IMR-90 (cell line): Measurements from ENCODE around the gene SV2A. TPM values are rescaled to one million over a fixed set of nuclear protein-coding genes. Genes with fewer than 3 reads are reported as not detected.

ENCODE experiments used
- ATAC-seq: fragments of 200-7000 bp; cut with Tn5 transposase; 2 replicates; pipeline ENCODE4 v1.9.1; 2020; ENCODE audit warnings: low read depth, mild to moderate bottlenecking, moderate library complexity
- BruUV-seq: library from RNA; stranded (reverse); fragments of 400-500 nt; replicated peaks from 2 replicates; lab custom pipeline; 2021; lab: Mats Ljungman, UMichigan
- CTCF ChIA-PET: fragments of 300-600 bp; formaldehyde crosslinking; extraction: SDS; loops from one replicate; lab custom pipeline; 2021; ENCODE audit warnings: antibody characterized with exemption; lab: Yijun Ruan, JAX
- POLR2A ChIA-PET: fragments of 300-600 bp; sonication (Branson Sonifier 250); formaldehyde crosslinking; loops from one replicate; lab custom pipeline; 2022; ENCODE audit warnings: antibody characterized with exemption; ENCODE audit not compliant: unreplicated experiment; lab: Charles Lee
- DNase-seq: peaks from one replicate; pipeline ENCODE4 v3.0.0; 2013
- H2AFZ ChIP-seq: replicated peaks from 2 replicates; pipeline ENCODE3; 2013; ENCODE audit warnings: low read length, mild to moderate bottlenecking; ENCODE audit not compliant: poor library complexity
- H2AK5ac ChIP-seq: 2 replicates; pipeline ENCODE4 v1.6.1; 2013; ENCODE audit warnings: low read depth, low read length, inconsistent platforms
- H2AK9ac ChIP-seq: replicated peaks from 2 replicates; pipeline ENCODE3; 2013; ENCODE audit warnings: mild to moderate bottlenecking, low read depth, low read length, moderate library complexity; ENCODE audit not compliant: poor library complexity
- H2BK120ac ChIP-seq: 2 replicates; pipeline ENCODE4 v1.6.1; 2013; ENCODE audit warnings: low read depth, low read length, inconsistent platforms
- H2BK15ac ChIP-seq: 3 replicates; pipeline ENCODE4 v1.6.1; 2013; ENCODE audit warnings: low read depth, low read length, inconsistent platforms
- H2BK20ac ChIP-seq: 2 replicates; pipeline ENCODE4 v1.6.1; 2013; ENCODE audit warnings: low read depth, mild to moderate bottlenecking, inconsistent platforms, low read length, moderate library complexity
- H2BK5ac ChIP-seq: 2 replicates; pipeline ENCODE4 v1.6.1; 2013; ENCODE audit warnings: mild to moderate bottlenecking, low read depth, low read length, inconsistent platforms; ENCODE audit not compliant: poor library complexity, severe bottlenecking
- H3K14ac ChIP-seq: replicated peaks from 2 replicates; pipeline ENCODE4 v1.6.1; 2013; ENCODE audit warnings: low read depth, low read length, inconsistent platforms
- H3K18ac ChIP-seq: 2 replicates; pipeline ENCODE4 v1.6.1; 2013; ENCODE audit warnings: low read depth, low read length, control low read depth
- H3K23ac ChIP-seq: 2 replicates; pipeline ENCODE4 v1.6.1; 2013; ENCODE audit warnings: low read depth, low read length, inconsistent platforms
- H3K27ac ChIP-seq: 2 replicates; pipeline ENCODE4 v1.5.1; 2013; ENCODE audit warnings: mild to moderate bottlenecking, control low read depth, low read length; ENCODE audit not compliant: insufficient read depth
- H3K27me3 ChIP-seq: 2 replicates; pipeline ENCODE4 v1.6.1; 2013; ENCODE audit warnings: low read length; ENCODE audit not compliant: control insufficient read depth, insufficient read depth
- H3K36me3 ChIP-seq: 2 replicates; pipeline ENCODE4 v1.6.1; 2013; ENCODE audit warnings: low read length, mixed read lengths; ENCODE audit not compliant: control insufficient read depth, insufficient read depth
- H3K4ac ChIP-seq: 2 replicates; pipeline ENCODE4 v1.6.1; 2013; ENCODE audit warnings: low read depth, low read length, inconsistent platforms
- H3K4me1 ChIP-seq: 2 replicates; pipeline ENCODE4 v1.6.1; 2013; ENCODE audit warnings: low read length, mixed read lengths; ENCODE audit not compliant: control insufficient read depth, insufficient read depth
- H3K4me2 ChIP-seq: 2 replicates; pipeline ENCODE4 v1.6.1; 2013; ENCODE audit warnings: low read depth, mild to moderate bottlenecking, control low read depth, low read length, moderate library complexity
- H3K4me3 ChIP-seq: 2 replicates; pipeline ENCODE4 v1.5.1; 2013; ENCODE audit warnings: low read depth, mild to moderate bottlenecking, control low read depth, low read length, moderate library complexity; ENCODE audit not compliant: insufficient read depth
- H3K56ac ChIP-seq: 2 replicates; pipeline ENCODE4 v1.6.1; 2013; ENCODE audit warnings: low read length, inconsistent platforms; ENCODE audit not compliant: insufficient read depth; ENCODE audit errors: extremely low read depth
- H3K79me1 ChIP-seq, 2 experiments: 2 replicates each; pipeline ENCODE4 v1.6.1; 2013; ENCODE audit warnings: low read length in 2 of 2, inconsistent platforms in 1 of 2, low read depth in 1 of 2
- H3K9ac ChIP-seq: 2 replicates; pipeline ENCODE4 v1.6.1; 2013; ENCODE audit warnings: low read depth, low read length, control low read depth
- H3K9me1 ChIP-seq: 2 replicates; pipeline ENCODE4 v1.6.1; 2013; ENCODE audit warnings: low read length, inconsistent platforms; ENCODE audit not compliant: insufficient read depth
- H3K9me3 ChIP-seq: 2 replicates; pipeline ENCODE4 v1.6.1; 2013; ENCODE audit warnings: low read length; ENCODE audit not compliant: control insufficient read depth, insufficient read depth
- H4K20me1 ChIP-seq: 2 replicates; pipeline ENCODE4 v1.6.1; 2013; ENCODE audit warnings: low read length, inconsistent platforms; ENCODE audit not compliant: insufficient read depth
- H4K5ac ChIP-seq: 2 replicates; pipeline ENCODE4 v1.6.1; 2013; ENCODE audit warnings: mild to moderate bottlenecking, low read depth, low read length, control low read depth
- H4K8ac ChIP-seq, 2 experiments: 2 replicates each; pipeline ENCODE4 v1.6.1; 2013; ENCODE audit warnings: low read depth in 2 of 2, low read length in 2 of 2, control low read depth in 1 of 2, inconsistent platforms in 1 of 2
- H4K91ac ChIP-seq: 2 replicates; pipeline ENCODE4 v1.6.1; 2013; ENCODE audit warnings: low read depth, low read length, inconsistent platforms; ENCODE audit not compliant: insufficient read depth
- MAZ ChIP-seq: IDR thresholded peaks from 2 replicates; pipeline ENCODE4 v1.6.1; 2012; ENCODE audit warnings: low read depth, mild to moderate bottlenecking, low read length, improper control_type of control experiment, moderate library complexity, borderline replicate concordance
- RAD21 ChIP-seq: IDR thresholded peaks from 2 replicates; pipeline ENCODE4 v1.6.1; 2012; ENCODE audit warnings: low read length, improper control_type of control experiment
- SMC3 ChIP-seq: fragments of 150-350 bp; IDR thresholded peaks from 2 replicates; pipeline ENCODE4 v1.6.1; 2016; ENCODE audit warnings: low read depth, mild to moderate bottlenecking, antibody characterized with exemption, low read length, moderate library complexity
- WGBS, 2 experiments: methylation state at CpG; one replicate each; pipeline versions ENCODE4 v1.1.5 to v1.1.7; 2013; ENCODE audit warnings: missing lambda C conversion rate in 2 of 2; ENCODE audit not compliant: insufficient read length in 1 of 2; ENCODE audit errors: extremely low coverage in 2 of 2; 5-methylcytosine and 5-hydroxymethylcytosine counted together
- dilution Hi-C: fragments of 300-500 bp; cut with HindIII; formaldehyde crosslinking; loops from one replicate; pipeline ENCODE4 v1.14.3; 2018; ENCODE audit warnings: low sequenced_read_pairs; ENCODE audit not compliant: unreplicated experiment
- in situ Hi-C: fragments of 300-500 bp; cut with MboI; formaldehyde crosslinking; loops from 3 replicates; pipeline ENCODE4 v1.14.3; 2019; ENCODE audit warnings: low sequenced_read_pairs, inconsistent platforms, mixed read lengths
- intact Hi-C: fragments of 100-400 bp; cut with micrococcal nuclease; formaldehyde crosslinking; loops from 2 replicates; pipeline ENCODE4 v1.10.0; 2022
- polyA plus RNA-seq, 3 experiments: library from polyadenylated mRNA; depleted of rRNA; stranded (reverse); fragments of >200 nt; gene quantifications; 2 replicates each; pipeline ENCODE4 v1.2.3, GENCODE V29; 2012; ENCODE audit warnings: low replicate concordance in 1 of 3
- total RNA-seq: library from RNA; depleted of rRNA; stranded (reverse); fragments of >200 nt; gene quantifications from 2 replicates; pipeline ENCODE4 v1.2.3, GENCODE V29; 2012

The SV2A gene
- total and polyA plus RNA-seq, 2 of the 4 experiments (the other 2 are of a cell fraction), result 15.4 to 19.6 TPM

GRCh38 chr1:149949911-149950310, 32.3 kb upstream of the SV2A start:
- Histone ChIP-seq H3K14ac (no peak overlapping the region), H4K5ac (no peak overlapping the region), H3K9me1 (no peaks in the 10 kb centered on the region), H3K4me1 (no peaks in the 10 kb centered on the region), H4K8ac (no peak overlapping the region), H3K9ac (no peak overlapping the region), H2AK9ac (no peak overlapping the region), H3K27me3 (no peaks in the 10 kb centered on the region), H3K4ac (no peak overlapping the region), H2BK20ac (no peak overlapping the region), H4K20me1 (no peaks in the 10 kb centered on the region), H3K36me3 (peaks cover 34% of the 10 kb centered on the region), H3K23ac (no peak overlapping the region), H3K27ac (no peak overlapping the region), H3K18ac (no peak overlapping the region), H3K9me3 (no peaks in the 10 kb centered on the region), H4K91ac (no peak overlapping the region), H2AFZ (no peak overlapping the region), H2AK5ac (no peak overlapping the region), H3K79me1 (no peaks in the 10 kb centered on the region; a peak in 1 of 4 replicates), H3K4me3 (no peak overlapping the region), H2BK5ac (no peak overlapping the region), H3K4me2 (no peak overlapping the region), H3K56ac (no peak overlapping the region), H2BK120ac (no peak overlapping the region), H2BK15ac (no peak overlapping the region)
- POLR2A ChIA-PET, result no interaction called here
- BruUV-seq, result no TSS peak
- TF ChIP-seq SMC3 (no peak), RAD21 (no peak), MAZ (no peak)
- intact Hi-C loops, result loop anchor here (10.0 kb wide), 1 partner anchor 835 kb away; no protein-coding TSS in a partner anchor
- dilution Hi-C loops, result no loop called here
- no peak for DNase-seq
- WGBS, 2 experiments, result no CpG with 5 or more reads among the region's 6 CpGs
- no peak for ATAC-seq
- in situ Hi-C loops, result no loop called here
- CTCF ChIA-PET, result no interaction called here
